WTC11 (cell line): ENCODE measurements around the gene DLG5. TPM values are rescaled to one million over a fixed set of nuclear protein-coding genes. Genes with fewer than 3 reads are reported as not detected.

Experiments
- ATAC-seq: fragments of 200-7000 bp; cut with Tn5 transposase; 2 replicates; pipeline ENCODE4 v1.10.0; 2021; ENCODE audit warnings: mild to moderate bottlenecking, moderate library complexity
- CTCF ChIA-PET: fragments of 300-600 bp; sonication (Branson Sonifier 250); formaldehyde crosslinking; loops from one replicate; lab custom pipeline; 2021; ENCODE audit warnings: antibody characterized with exemption; lab: Charles Lee
- POLR2A ChIA-PET: fragments of 350-600 bp; sonication (Branson Sonifier 250); formaldehyde crosslinking; loops from one replicate; lab custom pipeline; 2021; ENCODE audit warnings: antibody characterized with exemption; lab: Charles Lee
- DNase-seq: peaks from one replicate; pipeline ENCODE4 v3.0.0; 2021; ENCODE audit warnings: low spot score
- H3K27ac Mint-ChIP-seq: 2 replicates; pipeline ENCODE4 v1.8.0; 2021; ENCODE audit warnings: mixed read lengths
- H3K27me3 Mint-ChIP-seq: 2 replicates; pipeline ENCODE4 v1.8.0; 2021; ENCODE audit warnings: low read depth, mild to moderate bottlenecking, moderate library complexity, mixed read lengths
- H3K36me3 Mint-ChIP-seq: 2 replicates; pipeline ENCODE4 v1.8.0; 2021; ENCODE audit warnings: mixed read lengths
- H3K4me1 Mint-ChIP-seq: 2 replicates; pipeline ENCODE4 v1.8.0; 2022; ENCODE audit warnings: mixed read lengths
- H3K4me3 Mint-ChIP-seq: 2 replicates; pipeline ENCODE4 v1.8.0; 2021; ENCODE audit warnings: mild to moderate bottlenecking, moderate library complexity, mixed read lengths
- H3K9me3 Mint-ChIP-seq: 2 replicates; pipeline ENCODE4 v1.8.0; 2021; ENCODE audit warnings: mixed read lengths
- CDX4 ChIP-seq: fragments of 250-450 bp; sonication (Bioruptor Pico); IDR thresholded peaks from 2 replicates; pipeline ENCODE4 v1.9.0; 2021; ENCODE audit warnings: moderate library complexity, mild to moderate bottlenecking, inconsistent platforms, borderline replicate concordance
- EMX1 ChIP-seq: fragments of 250-450 bp; sonication (Bioruptor Pico); IDR thresholded peaks from 2 replicates; pipeline ENCODE4 v1.8.0; 2021; ENCODE audit warnings: mild to moderate bottlenecking
- FOXK1 ChIP-seq: sonication (generic); formaldehyde crosslinking; IDR thresholded peaks from 2 replicates; pipeline ENCODE4 v1.8.0; 2022; ENCODE audit warnings: mild to moderate bottlenecking, moderate library complexity, missing genetic modification reagents
- FOXP1 ChIP-seq: sonication (generic); formaldehyde crosslinking; IDR thresholded peaks from 2 replicates; pipeline ENCODE4 v1.8.0; 2022; ENCODE audit warnings: missing genetic modification reagents, mild to moderate bottlenecking, moderate library complexity, borderline replicate concordance
- GABPB1 ChIP-seq: sonication (generic); formaldehyde crosslinking; IDR thresholded peaks from 2 replicates; pipeline ENCODE4 v1.8.1; 2023; ENCODE audit warnings: mild to moderate bottlenecking, missing genetic modification reagents
- MLX ChIP-seq: sonication (generic); formaldehyde crosslinking; IDR thresholded peaks from 2 replicates; pipeline ENCODE4 v1.8.1; 2023; ENCODE audit warnings: mild to moderate bottlenecking, missing genetic modification reagents, moderate library complexity
- MXD4 ChIP-seq: fragments of 250-450 bp; sonication (Bioruptor Pico); IDR thresholded peaks from 2 replicates; pipeline ENCODE4 v1.8.0; 2021; ENCODE audit warnings: mild to moderate bottlenecking, moderate library complexity, borderline replicate concordance
- NFYB ChIP-seq: sonication (generic); formaldehyde crosslinking; conservative IDR thresholded peaks from 2 replicates; pipeline ENCODE4 v1.8.0; 2022; ENCODE audit warnings: low read depth, missing genetic modification reagents
- NR1H2 ChIP-seq: sonication (generic); formaldehyde crosslinking; IDR thresholded peaks from 2 replicates; pipeline ENCODE4 v1.9.0; 2021; ENCODE audit warnings: mild to moderate bottlenecking, moderate library complexity, missing genetic modification reagents
- PRRX2 ChIP-seq: fragments of 250-450 bp; sonication (Bioruptor Pico); IDR thresholded peaks from 2 replicates; pipeline ENCODE4 v1.8.0; 2021; ENCODE audit warnings: mild to moderate bottlenecking
- ZBTB43 ChIP-seq: sonication (generic); formaldehyde crosslinking; IDR thresholded peaks from 2 replicates; pipeline ENCODE4 v1.8.1; 2023; ENCODE audit warnings: mild to moderate bottlenecking, missing genetic modification reagents
- ZNF423 ChIP-seq: fragments of 250-450 bp; sonication (Bioruptor Pico); IDR thresholded peaks from 2 replicates; pipeline ENCODE4 v2.1.2; 2022; ENCODE audit warnings: mild to moderate bottlenecking, moderate library complexity
- ZSCAN18 ChIP-seq: fragments of 250-450 bp; sonication (Bioruptor Pico); IDR thresholded peaks from 2 replicates; pipeline ENCODE4 v2.1.2; 2022; ENCODE audit warnings: mild to moderate bottlenecking, moderate library complexity
- total RNA-seq: library from RNA; stranded (reverse); gene quantifications from 3 replicates; pipeline ENCODE4 v1.2.3, GENCODE V29; 2021
- TF ChIP-seq, protein P1 (sequence below): sonication (generic); formaldehyde crosslinking; IDR thresholded peaks from 2 replicates; pipeline ENCODE4 v1.8.1; 2023; ENCODE audit warnings: mild to moderate bottlenecking, moderate library complexity, missing genetic modification reagents
- TF ChIP-seq, protein P2 (sequence below): sonication (generic); formaldehyde crosslinking; IDR thresholded peaks from 2 replicates; pipeline ENCODE4 v1.8.0; 2023; ENCODE audit warnings: missing genetic modification reagents, mild to moderate bottlenecking, borderline replicate concordance
- TF ChIP-seq, protein P3 (sequence below): sonication (generic); formaldehyde crosslinking; IDR thresholded peaks from 2 replicates; pipeline ENCODE4 v1.8.1; 2022; ENCODE audit warnings: mild to moderate bottlenecking, moderate library complexity, missing genetic modification reagents

The DLG5 gene
- total RNA-seq, 1 experiment from 2014 or later, result 65.5 TPM

- H3K27ac Mint-ChIP-seq, result peak overlapping the region; percentile 85
- ATAC-seq, result no peak; the same call in 1 of the 2 replicates
- CTCF ChIA-PET, result interaction anchor here (1.0 to 1.7 kb wide), 3 partner anchors 37 to 130 kb away, joined by 3 to 18 read pairs (median 9); no protein-coding TSS in a partner anchor
Measured at GRCh38 chr10:77844713-77845445, 81.7 kb downstream of the DLG5 start.

DNA sequence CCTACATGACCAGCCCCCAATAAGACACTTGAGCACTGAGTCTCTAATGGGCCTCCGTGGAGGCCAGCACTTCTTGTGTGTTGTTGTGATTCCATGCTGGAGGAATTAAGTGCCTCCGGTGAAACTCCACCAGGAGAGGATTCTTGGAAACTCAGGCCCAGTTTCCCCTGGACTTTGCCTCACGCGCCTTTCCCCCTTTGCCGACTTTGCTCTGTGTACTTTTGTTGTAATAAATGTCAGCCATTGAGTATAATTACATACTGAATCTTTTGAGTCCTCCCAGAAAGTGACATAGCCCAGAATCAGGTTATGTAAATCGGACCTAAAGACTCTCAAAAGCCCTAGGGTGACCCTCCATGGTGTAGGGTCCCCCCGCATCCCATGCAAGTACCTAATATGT lies 82.4 kb downstream of the DLG5 start:
- Mint-ChIP-seq H3K4me3 (no peak overlapping the region), H3K4me1 (peaks cover 37% of the 10 kb centered on the region), H3K27me3 (no peaks in the 10 kb centered on the region), H3K36me3 (peaks cover 42% of the 10 kb centered on the region), H3K27ac (no peak overlapping the region; the same call in 1 of the 2 replicates), H3K9me3 (no peaks in the 10 kb centered on the region)
- ATAC-seq (no peak), DNase-seq (no peak)
- ChIA-PET CTCF (no interaction called here), POLR2A (interaction anchor here (1.1 kb wide), 1 partner anchor 96 kb away, joined by 3 read pairs; no protein-coding TSS in a partner anchor)
- TF ChIP-seq, protein P1, sequence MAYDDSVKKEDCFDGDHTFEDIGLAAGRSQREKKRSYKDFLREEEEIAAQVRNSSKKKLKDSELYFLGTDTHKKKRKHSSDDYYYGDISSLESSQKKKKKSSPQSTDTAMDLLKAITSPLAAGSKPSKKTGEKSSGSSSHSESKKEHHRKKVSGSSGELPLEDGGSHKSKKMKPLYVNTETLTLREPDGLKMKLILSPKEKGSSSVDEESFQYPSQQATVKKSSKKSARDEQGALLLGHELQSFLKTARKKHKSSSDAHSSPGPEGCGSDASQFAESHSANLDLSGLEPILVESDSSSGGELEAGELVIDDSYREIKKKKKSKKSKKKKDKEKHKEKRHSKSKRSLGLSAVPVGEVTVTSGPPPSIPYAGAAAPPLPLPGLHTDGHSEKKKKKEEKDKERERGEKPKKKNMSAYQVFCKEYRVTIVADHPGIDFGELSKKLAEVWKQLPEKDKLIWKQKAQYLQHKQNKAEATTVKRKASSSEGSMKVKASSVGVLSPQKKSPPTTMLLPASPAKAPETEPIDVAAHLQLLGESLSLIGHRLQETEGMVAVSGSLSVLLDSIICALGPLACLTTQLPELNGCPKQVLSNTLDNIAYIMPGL (CRISPR knock-in tag), result no peak
- no peak for TF ChIP-seq ZBTB43 (CRISPR knock-in tag)
- TF ChIP-seq FOXP1 (CRISPR knock-in tag), result no peak
- TF ChIP-seq, protein P2, sequence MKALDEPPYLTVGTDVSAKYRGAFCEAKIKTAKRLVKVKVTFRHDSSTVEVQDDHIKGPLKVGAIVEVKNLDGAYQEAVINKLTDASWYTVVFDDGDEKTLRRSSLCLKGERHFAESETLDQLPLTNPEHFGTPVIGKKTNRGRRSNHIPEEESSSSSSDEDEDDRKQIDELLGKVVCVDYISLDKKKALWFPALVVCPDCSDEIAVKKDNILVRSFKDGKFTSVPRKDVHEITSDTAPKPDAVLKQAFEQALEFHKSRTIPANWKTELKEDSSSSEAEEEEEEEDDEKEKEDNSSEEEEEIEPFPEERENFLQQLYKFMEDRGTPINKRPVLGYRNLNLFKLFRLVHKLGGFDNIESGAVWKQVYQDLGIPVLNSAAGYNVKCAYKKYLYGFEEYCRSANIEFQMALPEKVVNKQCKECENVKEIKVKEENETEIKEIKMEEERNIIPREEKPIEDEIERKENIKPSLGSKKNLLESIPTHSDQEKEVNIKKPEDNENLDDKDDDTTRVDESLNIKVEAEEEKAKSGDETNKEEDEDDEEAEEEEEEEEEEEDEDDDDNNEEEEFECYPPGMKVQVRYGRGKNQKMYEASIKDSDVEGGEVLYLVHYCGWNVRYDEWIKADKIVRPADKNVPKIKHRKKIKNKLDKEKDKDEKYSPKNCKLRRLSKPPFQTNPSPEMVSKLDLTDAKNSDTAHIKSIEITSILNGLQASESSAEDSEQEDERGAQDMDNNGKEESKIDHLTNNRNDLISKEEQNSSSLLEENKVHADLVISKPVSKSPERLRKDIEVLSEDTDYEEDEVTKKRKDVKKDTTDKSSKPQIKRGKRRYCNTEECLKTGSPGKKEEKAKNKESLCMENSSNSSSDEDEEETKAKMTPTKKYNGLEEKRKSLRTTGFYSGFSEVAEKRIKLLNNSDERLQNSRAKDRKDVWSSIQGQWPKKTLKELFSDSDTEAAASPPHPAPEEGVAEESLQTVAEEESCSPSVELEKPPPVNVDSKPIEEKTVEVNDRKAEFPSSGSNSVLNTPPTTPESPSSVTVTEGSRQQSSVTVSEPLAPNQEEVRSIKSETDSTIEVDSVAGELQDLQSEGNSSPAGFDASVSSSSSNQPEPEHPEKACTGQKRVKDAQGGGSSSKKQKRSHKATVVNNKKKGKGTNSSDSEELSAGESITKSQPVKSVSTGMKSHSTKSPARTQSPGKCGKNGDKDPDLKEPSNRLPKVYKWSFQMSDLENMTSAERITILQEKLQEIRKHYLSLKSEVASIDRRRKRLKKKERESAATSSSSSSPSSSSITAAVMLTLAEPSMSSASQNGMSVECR (CRISPR knock-in tag), result no peak
- TF ChIP-seq EMX1 (CRISPR knock-in tag), result no peak
- TF ChIP-seq MXD4 (CRISPR knock-in tag), result no peak
- TF ChIP-seq NR1H2 (CRISPR knock-in tag), result no peak

More at GRCh38 chr10:77844713-77845445, 81.7 kb downstream of the DLG5 start:
- Mint-ChIP-seq H3K4me3 (no peak overlapping the region), H3K36me3 (peaks cover 41% of the 10 kb centered on the region), H3K4me1 (peaks cover 43% of the 10 kb centered on the region), H3K9me3 (no peaks in the 10 kb centered on the region), H3K27me3 (no peaks in the 10 kb centered on the region)
- POLR2A ChIA-PET, result no interaction called here
- TF ChIP-seq FOXK1 (CRISPR knock-in tag), result no peak
- TF ChIP-seq, protein P3, sequence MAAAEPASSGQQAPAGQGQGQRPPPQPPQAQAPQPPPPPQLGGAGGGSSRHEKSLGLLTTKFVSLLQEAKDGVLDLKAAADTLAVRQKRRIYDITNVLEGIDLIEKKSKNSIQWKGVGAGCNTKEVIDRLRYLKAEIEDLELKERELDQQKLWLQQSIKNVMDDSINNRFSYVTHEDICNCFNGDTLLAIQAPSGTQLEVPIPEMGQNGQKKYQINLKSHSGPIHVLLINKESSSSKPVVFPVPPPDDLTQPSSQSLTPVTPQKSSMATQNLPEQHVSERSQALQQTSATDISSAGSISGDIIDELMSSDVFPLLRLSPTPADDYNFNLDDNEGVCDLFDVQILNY (CRISPR knock-in tag), result no peak
- no peak for TF ChIP-seq ZNF423 (CRISPR knock-in tag)
- no peak for TF ChIP-seq GABPB1 (CRISPR knock-in tag)
- TF ChIP-seq NFYB, result no peak
- TF ChIP-seq PRRX2 (CRISPR knock-in tag), result no peak
- TF ChIP-seq MLX, result no peak
- no peak for TF ChIP-seq ZSCAN18 (CRISPR knock-in tag)
- TF ChIP-seq CDX4 (CRISPR knock-in tag), result no peak
- DNase-seq, result no peak
